K562 (cell line): ENCODE data around the gene PPP1R14C. TPM values are rescaled to one million over a fixed set of nuclear protein-coding genes. Genes with fewer than 3 reads are reported as not detected.

Experiments
- ATAC-seq: fragments of 200-7000 bp; cut with Tn5 transposase; 3 replicates; pipeline ENCODE4 v1.9.1; 2020; ENCODE audit warnings: moderate library complexity
- BruUV-seq: library from RNA; stranded (reverse); fragments of 400-500 nt; replicated peaks from 2 replicates; lab custom pipeline; 2021; lab: Mats Ljungman, UMichigan
- CTCF ChIA-PET: fragments of 300-600 bp; formaldehyde crosslinking; extraction: SDS; loops from one replicate; lab custom pipeline; 2021; ENCODE audit warnings: low intra/inter-chr PET ratio; lab: Yijun Ruan, JAX
- POLR2A ChIA-PET: fragments of 300-600, 350-650 bp; sonication (Branson Sonifier 250); formaldehyde crosslinking; extraction: SDS; loops from one replicate; lab custom pipeline; 2021; ENCODE audit warnings: antibody characterized with exemption, inconsistent platforms; lab: Yijun Ruan, JAX
- DNase-seq, 4 experiments: peaks; one replicate each; pipeline versions ENCODE4 v3.0.0 to v3.0.0-alpha.2; 2011 to 2018; ENCODE audit warnings: low spot score in 3 of 4, mixed read lengths in 3 of 4; ENCODE audit errors: extremely low read depth in 1 of 4
- FAIRE-seq: peaks from 2 replicates; lab custom pipeline; 2011; peaks lifted over from hg19 to GRCh38; lab: Jason Lieb, UNC
- H2AFZ ChIP-seq: 2 replicates; pipeline ENCODE4 v1.6.0; 2011; ENCODE audit warnings: low read depth, low read length, control low read depth, inconsistent platforms
- H3K27ac ChIP-seq: fragments of 200-600 bp; 3 replicates; pipeline ENCODE4 v1.8.0; 2011; ENCODE audit warnings: low read depth, mild to moderate bottlenecking, control low read depth, inconsistent platforms, low read length, moderate library complexity, mixed read lengths; ENCODE audit errors: extremely low read depth
- H3K27me3 ChIP-seq, 2 experiments: fragments of 300-600 bp in 1 of 2; 2 replicates in 1 of 2; 3 replicates in 1 of 2; pipeline versions ENCODE4 v1.6.0 to v1.8.0; 2011; ENCODE audit warnings: inconsistent platforms in 2 of 2, low read length in 2 of 2, mild to moderate bottlenecking in 1 of 2, mixed read lengths in 1 of 2, moderate library complexity in 1 of 2; ENCODE audit not compliant: control insufficient read depth in 2 of 2, insufficient read depth in 2 of 2
- H3K36me3 ChIP-seq: fragments of 300-600 bp; 3 replicates; pipeline ENCODE4 v1.8.0; 2011; ENCODE audit warnings: mild to moderate bottlenecking, low read length, inconsistent platforms; ENCODE audit not compliant: control insufficient read depth, insufficient read depth
- H3K4me1 ChIP-seq, 2 experiments: fragments of 200-600 bp in 1 of 2; replicated peaks in 1 of 2; 2 replicates in 1 of 2; 3 replicates in 1 of 2; pipeline versions ENCODE4 v1.5.1 to v1.8.0; 2011; ENCODE audit warnings: inconsistent platforms in 2 of 2, low read length in 2 of 2, mild to moderate bottlenecking in 1 of 2, mixed read lengths in 1 of 2, moderate library complexity in 1 of 2; ENCODE audit not compliant: control insufficient read depth in 2 of 2, insufficient read depth in 2 of 2
- H3K4me2 ChIP-seq: 2 replicates; pipeline ENCODE4 v1.6.1; 2011; ENCODE audit warnings: low read length, control low read depth, inconsistent platforms, mixed read lengths; ENCODE audit not compliant: insufficient read depth
- H3K4me3 ChIP-seq: fragments of 200-600 bp; sonication (generic), shearing (Covaris generic); 2 replicates; pipeline ENCODE4 v1.5.1; 2016; ENCODE audit warnings: control low read depth, inconsistent platforms
- H3K79me2 ChIP-seq: fragments of 200-600 bp; 3 replicates; pipeline ENCODE4 v1.8.0; 2011; ENCODE audit warnings: low read length, inconsistent platforms; ENCODE audit not compliant: control insufficient read depth, insufficient read depth
- H3K9ac ChIP-seq, 2 experiments: 2 replicates each; pipeline versions ENCODE4 v1.6.0 to v1.6.1; 2011; ENCODE audit warnings: low read depth in 2 of 2, low read length in 2 of 2, control low read depth in 1 of 2, inconsistent platforms in 1 of 2, mild to moderate bottlenecking in 1 of 2, mixed read lengths in 1 of 2; ENCODE audit not compliant: insufficient read depth in 1 of 2
- H3K9me1 ChIP-seq: one replicate; pipeline ENCODE4 v1.6.0; 2011; ENCODE audit warnings: inconsistent platforms, mild to moderate bottlenecking, low read length, moderate library complexity; ENCODE audit not compliant: control insufficient read depth, insufficient read depth
- H3K9me3 ChIP-seq: replicated peaks from 2 replicates; pipeline ENCODE4 v1.5.1; 2011; ENCODE audit warnings: low read depth, low read length, inconsistent platforms; ENCODE audit not compliant: control insufficient read depth, insufficient read depth
- H4K20me1 ChIP-seq: replicated peaks from 2 replicates; pipeline ENCODE4 v1.6.1; 2011; ENCODE audit warnings: low read length, inconsistent platforms, mixed read lengths; ENCODE audit not compliant: control insufficient read depth, insufficient read depth
- CBX8 ChIP-seq: fragments of 200-600 bp; sonication (generic); IDR thresholded peaks from 2 replicates; pipeline ENCODE4 v1.6.1; 2012; ENCODE audit warnings: borderline replicate concordance, mixed run types, low read depth, mild to moderate bottlenecking, moderate library complexity, mixed read lengths, low read length, control low read depth, inconsistent platforms; ENCODE audit not compliant: poor library complexity, severe bottlenecking; ENCODE audit errors: extremely low read depth
- DDX20 ChIP-seq: fragments of 450-650 bp; IDR thresholded peaks from 2 replicates; pipeline ENCODE4 v1.6.1; 2016; ENCODE audit warnings: missing genetic modification characterization, low read depth, mild to moderate bottlenecking, missing compliant biosample characterization, moderate library complexity
- NRF1 ChIP-seq, 2 experiments: fragments of 450-650 bp; IDR thresholded peaks in 1 of 2; conservative IDR thresholded peaks in 1 of 2; 2 replicates each; pipeline ENCODE4 v1.6.1; 2014; ENCODE audit warnings: mild to moderate bottlenecking in 2 of 2
- SRSF1 ChIP-seq: fragments of 200-400 bp; formaldehyde crosslinking; IDR thresholded peaks from 2 replicates; pipeline ENCODE4 v1.6.1; 2017; ENCODE audit warnings: mild to moderate bottlenecking, low read depth, low read length, moderate library complexity
- ZKSCAN3 ChIP-seq: fragments of 250-450 bp; sonication (Bioruptor Pico); IDR thresholded peaks from 2 replicates; pipeline ENCODE4 v1.4.0; 2020
- ZNF436 ChIP-seq: fragments of 250-450, 450-650 bp; sonication (Bioruptor Pico); formaldehyde crosslinking; IDR thresholded peaks from 2 replicates; pipeline ENCODE4 v1.7.0; 2020; ENCODE audit warnings: mild to moderate bottlenecking
- ZNF583 ChIP-seq: fragments of 250-450 bp; sonication (Bioruptor Pico); IDR thresholded peaks from 2 replicates; pipeline ENCODE4 v1.4.0; 2020
- ZNF79 ChIP-seq: fragments of 250-450 bp; sonication (Bioruptor Pico); IDR thresholded peaks from 2 replicates; pipeline ENCODE4 v1.4.0; 2020; ENCODE audit warnings: low read depth, mild to moderate bottlenecking, moderate library complexity
- WGBS: fragments of 100-300 bp; shearing (Covaris generic); methylation state at CpG from one replicate; pipeline ENCODE4 v1.1.6; 2016; ENCODE audit warnings: low coverage, mixed read lengths; ENCODE audit not compliant: insufficient coverage; ENCODE audit errors: missing lambda C conversion rate; 5-methylcytosine and 5-hydroxymethylcytosine counted together
- in situ Hi-C: fragments of 300-500 bp; cut with MboI; formaldehyde crosslinking; loops from 4 replicates; pipeline ENCODE4 v1.15.0; 2018; ENCODE audit warnings: inconsistent platforms, mixed read lengths
- intact Hi-C: fragments of 100-400 bp; cut with micrococcal nuclease; formaldehyde crosslinking; loops from 2 replicates; pipeline ENCODE4 v1.14.2; 2022
- polyA plus RNA-seq, 8 experiments: library from polyadenylated mRNA; depleted of rRNA in 4 of 8; stranded (reverse) in 5 of 8; unstranded in 3 of 8; fragments of >200 nt; fragmentation: Nextera tagmentation in 2 of 8; fragmentation: Illumina TruSeq in 1 of 8; extraction: Ambion mirVana in 2 of 8; extraction: Trizol in 1 of 8; gene quantifications; 2 replicates each; pipeline versions ENCODE4 v1.2.1 to v1.2.3, GENCODE V29; 2011 to 2014; ENCODE audit warnings: inconsistent platforms in 1 of 8, missing spikeins in 1 of 8
- total RNA-seq, 7 experiments: library from RNA; depleted of rRNA in 6 of 7; stranded (reverse); fragments of >200 nt in 6 of 7; fragmentation: Illumina TruSeq in 2 of 7; extraction: Trizol in 2 of 7; gene quantifications; 2 replicates each; pipeline versions ENCODE4 v1.2.1 to v1.2.3, GENCODE V29; 2011 to 2021; ENCODE audit warnings: low replicate concordance in 1 of 7
- TF ChIP-seq, protein P1 (sequence below): fragments of 450-650 bp; formaldehyde crosslinking; IDR thresholded peaks from 2 replicates; pipeline ENCODE4 v1.4.0; 2020; ENCODE audit warnings: mild to moderate bottlenecking

The PPP1R14C gene
- total and polyA plus RNA-seq, 9 of the 15 experiments (the other 6 are each of a cell fraction or from before 2014, with no cell fraction given): 4.5 to 16.6 (median 11.9) TPM

DNA sequence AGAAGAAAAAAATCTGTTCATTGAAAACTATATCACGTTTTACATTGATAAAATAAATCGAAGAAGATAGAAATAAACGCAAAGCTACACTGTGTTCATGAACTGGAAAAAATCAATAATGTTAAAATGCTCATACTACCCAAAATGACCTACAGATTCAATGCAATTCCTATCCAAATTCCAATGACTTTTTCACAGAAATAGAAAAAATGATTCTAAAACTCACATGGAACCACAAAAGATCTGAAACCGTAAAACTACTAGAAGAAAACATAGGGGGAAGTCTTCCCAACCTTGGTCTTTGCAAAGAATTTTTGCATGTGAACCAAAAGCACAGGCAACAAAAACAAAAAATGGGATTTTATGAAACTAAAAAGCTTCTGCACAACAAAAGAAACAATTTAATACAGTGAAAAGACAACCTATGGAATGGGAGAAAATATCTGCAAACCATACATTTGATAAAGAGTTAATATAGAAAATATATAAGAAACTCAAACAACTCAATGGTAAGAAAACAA, 40.0 kb upstream of the PPP1R14C start:
- H2AFZ ChIP-seq: no peak overlapping the region
- no peaks in the 10 kb centered on the region for H3K9me1 ChIP-seq
- H3K9ac ChIP-seq: no peak overlapping the region
- no peak for FAIRE-seq
- ChIA-PET CTCF (no interaction called here), POLR2A (no interaction called here)
- H3K36me3 ChIP-seq: no peaks in the 10 kb centered on the region
- intact Hi-C loops: no loop called here
- H3K4me1 ChIP-seq: peaks cover 0 to 3% of the 10 kb centered on the region in 2 experiments; a peak in 2 of 5 replicates
- H4K20me1 ChIP-seq: no peaks in the 10 kb centered on the region
- no peaks in the 10 kb centered on the region for H3K9me3 ChIP-seq
- no TSS peak for BruUV-seq
- no peak overlapping the region for H3K4me2 ChIP-seq
- no peaks in the 10 kb centered on the region for H3K79me2 ChIP-seq
- in situ Hi-C loops: no loop called here
- DNase-seq: no peak
- no peak for ATAC-seq
- WGBS: 3% methylated on average over 4 of the region's 4 CpGs
- no peak overlapping the region for H3K4me3 ChIP-seq
- no peak for TF ChIP-seq ZNF436 (CRISPR knock-in tag)
- no peak for TF ChIP-seq ZKSCAN3
- no peak for TF ChIP-seq NRF1 (conservative IDR thresholded peaks at IDR 0.05 in 1 of 2, IDR thresholded peaks at IDR 0.05 in 1 of 2)
- TF ChIP-seq DDX20 (tag): no peak
- TF ChIP-seq SRSF1: no peak
- TF ChIP-seq CBX8: peak; percentile 92
- TF ChIP-seq, protein P1, sequence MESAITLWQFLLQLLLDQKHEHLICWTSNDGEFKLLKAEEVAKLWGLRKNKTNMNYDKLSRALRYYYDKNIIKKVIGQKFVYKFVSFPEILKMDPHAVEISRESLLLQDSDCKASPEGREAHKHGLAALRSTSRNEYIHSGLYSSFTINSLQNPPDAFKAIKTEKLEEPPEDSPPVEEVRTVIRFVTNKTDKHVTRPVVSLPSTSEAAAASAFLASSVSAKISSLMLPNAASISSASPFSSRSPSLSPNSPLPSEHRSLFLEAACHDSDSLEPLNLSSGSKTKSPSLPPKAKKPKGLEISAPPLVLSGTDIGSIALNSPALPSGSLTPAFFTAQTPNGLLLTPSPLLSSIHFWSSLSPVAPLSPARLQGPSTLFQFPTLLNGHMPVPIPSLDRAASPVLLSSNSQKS (CRISPR knock-in tag): no peak
- TF ChIP-seq ZNF79: no peak
- peak; percentile 91; the same call in 1 of the 2 replicates for TF ChIP-seq ZNF583 (CRISPR knock-in tag)
- TF ChIP-seq, all 486 proteins: peak for 2
- Histone ChIP-seq H3K27ac (no peak overlapping the region), H3K27me3 (peaks cover 46 to 58% of the 10 kb centered on the region in 2 experiments)
